Mucosa of gallbladder (tissue), 1 donor: ENCODE data around the gene NUCKS1. TPM values are rescaled to one million over a fixed set of nuclear protein-coding genes. Genes with fewer than 3 reads are reported as not detected.

Source experiments
- DNase-seq: peaks from one replicate; pipeline ENCODE4 v3.0.0-alpha.2; 2020; ENCODE audit warnings: low spot score
- total RNA-seq: library from RNA; stranded (reverse); gene quantifications from one replicate; pipeline ENCODE4 v1.2.1, GENCODE V29; 2021
- donor health status: DM: no; HTN: no; CAD: no.

NUCKS1 gene
- total RNA-seq, 1 donor from 2014 or later = 133 TPM

GRCh38 chr1:205700865-205701401 is 49.0 kb downstream of the NUCKS1 start:
- DNase-seq = no peak

- no peak for DNase-seq
These were observed 50.6 kb downstream of the NUCKS1 start for GRCh38 chr1:205699416-205699815.

- DNase-seq = no peak
These were observed 51.1 kb downstream of the NUCKS1 start for GRCh38 chr1:205698921-205699320.

GRCh38 chr1:205693421-205693991 is 56.5 kb downstream of the NUCKS1 start:
- DNase-seq = no peak

- DNase-seq = no peak
These were observed 57.6 kb downstream of the NUCKS1 start for GRCh38 chr1:205692423-205692822.

GRCh38 chr1:205690122-205690756 is 59.7 kb downstream of the NUCKS1 start:
- DNase-seq = no peak

- no peak for DNase-seq
These were observed 60.5 kb downstream of the NUCKS1 start for GRCh38 chr1:205689479-205689878.

GRCh38 chr1:205688171-205689080 is 61.6 kb downstream of the NUCKS1 start:
- DNase-seq = no peak

GRCh38 chr1:205687242-205687641 is 62.7 kb downstream of the NUCKS1 start:
- DNase-seq = no peak

GRCh38 chr1:205681364-205681763 is 68.6 kb downstream of the NUCKS1 start:
- DNase-seq = no peak

GRCh38 chr1:205680073-205680851 is 69.7 kb downstream of the NUCKS1 start, which contains the start of gene SLC45A3:
TSS of gene SLC45A3 (minus strand) at chr1:205680509. CDS start at chr1:205664656, 15,853 bp downstream.
- DNase-seq = no peak

GRCh38 chr1:205678286-205679111 is 71.5 kb downstream of the NUCKS1 start:
- DNase-seq = no peak

- DNase-seq = no peak
These were observed 72.8 kb downstream of the NUCKS1 start for GRCh38 chr1:205677167-205677566.

GRCh38 chr1:205676597-205676996 is 73.4 kb downstream of the NUCKS1 start:
- no peak for DNase-seq

- no peak for DNase-seq
These were observed 74.0 kb downstream of the NUCKS1 start for GRCh38 chr1:205676002-205676401.

- DNase-seq = no peak
These were observed 74.7 kb downstream of the NUCKS1 start for GRCh38 chr1:205675247-205675646.

GRCh38 chr1:205672970-205673369 is 77.0 kb downstream of the NUCKS1 start:
- no peak for DNase-seq

- no peak for DNase-seq
These were observed 77.5 kb downstream of the NUCKS1 start for GRCh38 chr1:205672395-205672889.

GRCh38 chr1:205670611-205671430 is 79.2 kb downstream of the NUCKS1 start:
- no peak for DNase-seq

- no peak for DNase-seq
These were observed 79.9 kb downstream of the NUCKS1 start for GRCh38 chr1:205670150-205670446.
